Right cardiac atrium (tissue), 5 donors: ENCODE results near the gene HIGD1C. TPM values are rescaled to one million over a fixed set of nuclear protein-coding genes. Genes with fewer than 3 reads are reported as not detected.

Experiments
- ATAC-seq, 2 donors: fragments of 200-7000 bp; cut with Tn5 transposase; one replicate each; pipeline versions ENCODE4 v1.8.0 to v1.9.1; 2020; ENCODE audit warnings: moderate library complexity in 2 of 2, mild to moderate bottlenecking in 1 of 2
- DNase-seq, 3 donors: peaks; one replicate each; pipeline ENCODE4 v3.0.0-alpha.2; 2020
- H3K27ac ChIP-seq: one replicate; pipeline ENCODE4 v1.5.1; 2013; ENCODE audit warnings: mild to moderate bottlenecking, low read length, control low read depth, moderate library complexity
- H3K27me3 ChIP-seq: one replicate; pipeline ENCODE4 v1.6.1; 2013; ENCODE audit not compliant: control insufficient read depth, insufficient read depth
- H3K4me1 ChIP-seq: one replicate; pipeline ENCODE4 v1.6.1; 2013; ENCODE audit warnings: low read length; ENCODE audit not compliant: control insufficient read depth, insufficient read depth
- H3K4me3 ChIP-seq: one replicate; pipeline ENCODE4 v1.5.1; 2013; ENCODE audit warnings: low read length, control low read depth
- H3K9me3 ChIP-seq: one replicate; pipeline ENCODE4 v1.6.1; 2013; ENCODE audit warnings: low read length; ENCODE audit not compliant: control insufficient read depth
- WGBS: extraction: QIAGEN DNeasy Blood & Tissue Kit; methylation state at CpG from one replicate; pipeline ENCODE4 v1.1.7; 2013; 5-methylcytosine and 5-hydroxymethylcytosine counted together
- intact Hi-C, 4 donors: fragments of 100-400 bp; cut with DNase I; formaldehyde crosslinking; loops; one replicate each; pipeline versions ENCODE4 v1.11.0 to v1.14.0; 2022 to 2023
- polyA plus RNA-seq: library from polyadenylated mRNA; stranded (reverse); fragments of 200-250 nt; gene quantifications from one replicate; pipeline ENCODE4 v1.2.3, GENCODE V29; 2013
- total RNA-seq, 4 donors: library from RNA; stranded (reverse); fragmentation: NEBNext Ultra II Directional; extraction: Animal tissue kit (Norgen Biotek cat#: 25700); gene quantifications; one replicate each; pipeline ENCODE4 v1.2.1, GENCODE V29; 2021
- donor health status: healthy with polysubstance abuse.
- donor health status: DM: no; HTN: yes; CAD: no.
- donor health status: DM: no; HTN: no; CAD: no.
- donor health status: DM: no; HTN: yes; CAD: no; lungs with severe emphysema.
- donor health status: DM: yes; HTN: yes; CAD: no.

Gene HIGD1C
- total and polyA plus RNA-seq, 5 donors = not detected

- intact Hi-C loops = loop anchor here in 3 of 4 donors (5.0 to 10.0 kb wide), 4 partner anchors 61 to 163 kb away; a partner anchor contains a TSS
- Histone ChIP-seq H3K4me3 (no peak overlapping the region), H3K27me3 (no peaks in the 10 kb centered on the region), H3K27ac (no peak overlapping the region), H3K9me3 (no peaks in the 10 kb centered on the region), H3K4me1 (peaks cover 3% of the 10 kb centered on the region)
- ATAC-seq (peak; percentile 89 to 92), DNase-seq (no peak)
Observed at GRCh38 chr12:50985322-50985721, 33.0 kb downstream of the HIGD1C start.

- Histone ChIP-seq H3K4me1 (peaks cover 3% of the 10 kb centered on the region), H3K4me3 (no peak overlapping the region), H3K9me3 (no peaks in the 10 kb centered on the region), H3K27me3 (no peaks in the 10 kb centered on the region), H3K27ac (peak overlapping the region; percentile 43)
- 47% methylated on average over 8 of the region's 8 CpGs for WGBS
- DNase-seq (no peak), ATAC-seq (peak; percentile 63 to 73)
- intact Hi-C loops = loop anchor here in 3 of 4 donors (5.0 to 10.0 kb wide), 4 partner anchors 62 to 165 kb away; a partner anchor contains a TSS
Observed at GRCh38 chr12:50986966-50987737, 34.8 kb downstream of the HIGD1C start.

GRCh38 chr12:50988051-50988450 lies 35.7 kb downstream of the HIGD1C start:
- no peak for ATAC-seq

GRCh38 chr12:50988871-50989270 lies 36.5 kb downstream of the HIGD1C start:
- WGBS = 85% methylated on average over 5 of the region's 5 CpGs
- Histone ChIP-seq H3K27ac (no peak overlapping the region), H3K9me3 (no peaks in the 10 kb centered on the region), H3K4me3 (no peak overlapping the region), H3K27me3 (no peaks in the 10 kb centered on the region), H3K4me1 (peaks cover 2% of the 10 kb centered on the region)
- intact Hi-C loops = loop anchor here in 3 of 4 donors (5.0 to 10.0 kb wide), 4 partner anchors 64 to 167 kb away; a partner anchor contains a TSS
- ATAC-seq (no peak), DNase-seq (no peak)

More at GRCh38 chr12:50988051-50988450, 35.7 kb downstream of the HIGD1C start:
- Histone ChIP-seq H3K27ac (no peak overlapping the region), H3K9me3 (no peaks in the 10 kb centered on the region), H3K4me3 (no peak overlapping the region), H3K4me1 (peaks cover 3% of the 10 kb centered on the region), H3K27me3 (no peaks in the 10 kb centered on the region)
- no peak for DNase-seq
- intact Hi-C loops = loop anchor here in 3 of 4 donors (5.0 to 10.0 kb wide), 4 partner anchors 63 to 166 kb away; a partner anchor contains a TSS
- 85% methylated on average over 5 of the region's 5 CpGs for WGBS

- no peak overlapping the region for H3K27ac ChIP-seq
- H3K4me3 ChIP-seq = no peak overlapping the region
- 95% methylated on average over 4 of the region's 4 CpGs for WGBS
- peaks cover 2% of the 10 kb centered on the region for H3K4me1 ChIP-seq
- DNase-seq = no peak
- no peaks in the 10 kb centered on the region for H3K27me3 ChIP-seq
- no peaks in the 10 kb centered on the region for H3K9me3 ChIP-seq
- intact Hi-C loops = loop anchor here in 1 of 4 donors (5.0 kb wide), 1 partner anchor 163 kb away; no protein-coding TSS in a partner anchor
- ATAC-seq = no peak
Observed at GRCh38 chr12:50990147-50990727, 37.9 kb downstream of the HIGD1C start.

- Histone ChIP-seq H3K4me3 (no peak overlapping the region), H3K27me3 (no peaks in the 10 kb centered on the region), H3K27ac (no peak overlapping the region), H3K4me1 (peaks cover 2% of the 10 kb centered on the region), H3K9me3 (no peaks in the 10 kb centered on the region)
- 72% methylated on average over 3 of the region's 3 CpGs for WGBS
- ATAC-seq (peak in 1 of 2 donors; percentile 11), DNase-seq (no peak)
- intact Hi-C loops = loop anchor here in 1 of 4 donors (5.0 kb wide), 1 partner anchor 163 kb away; no protein-coding TSS in a partner anchor
Observed at GRCh38 chr12:50990791-50991190, 38.4 kb downstream of the HIGD1C start.

- no peaks in the 10 kb centered on the region for H3K9me3 ChIP-seq
- intact Hi-C loops = loop anchor here in 1 of 4 donors (5.0 kb wide), 1 partner anchor 164 kb away; no protein-coding TSS in a partner anchor
- no peak for DNase-seq
- 69% methylated on average over 6 of the region's 6 CpGs for WGBS
- no peaks in the 10 kb centered on the region for H3K27me3 ChIP-seq
- H3K27ac ChIP-seq = no peak overlapping the region
- H3K4me3 ChIP-seq = no peak overlapping the region
- peak in 1 of 2 donors; percentile 69 for ATAC-seq
- H3K4me1 ChIP-seq = peaks cover 2% of the 10 kb centered on the region
Observed at GRCh38 chr12:50991291-50991690, 38.9 kb downstream of the HIGD1C start.

- intact Hi-C loops = loop anchor here in 1 of 4 donors (5.0 kb wide), 1 partner anchor 166 kb away; no protein-coding TSS in a partner anchor
- Histone ChIP-seq H3K4me3 (no peak overlapping the region), H3K27me3 (no peaks in the 10 kb centered on the region), H3K4me1 (no peaks in the 10 kb centered on the region), H3K27ac (no peak overlapping the region), H3K9me3 (no peaks in the 10 kb centered on the region)
- peak; percentile 54 to 79 (median 76) for DNase-seq
- WGBS = 11% methylated on average over 2 of the region's 2 CpGs
- ATAC-seq = peak; percentile 38 to 56
Observed at GRCh38 chr12:50992819-50993218, 40.5 kb downstream of the HIGD1C start.

- no peak overlapping the region for H3K4me3 ChIP-seq
- no peak overlapping the region for H3K27ac ChIP-seq
- no peaks in the 10 kb centered on the region for H3K27me3 ChIP-seq
- WGBS = 86% methylated on average over 4 of the region's 4 CpGs
- no peaks in the 10 kb centered on the region for H3K9me3 ChIP-seq
- H3K4me1 ChIP-seq = no peaks in the 10 kb centered on the region
- intact Hi-C loops = no loop called here
- ATAC-seq (peak in 1 of 2 donors; percentile 55), DNase-seq (no peak)
Observed at GRCh38 chr12:50999093-50999492, 46.7 kb downstream of the HIGD1C start.

GRCh38 chr12:51000245-51000644 lies 47.9 kb downstream of the HIGD1C start:
- H3K9me3 ChIP-seq = no peaks in the 10 kb centered on the region
- no peak overlapping the region for H3K27ac ChIP-seq
- DNase-seq = no peak
- peaks cover 3% of the 10 kb centered on the region for H3K4me1 ChIP-seq
- intact Hi-C loops = no loop called here
- ATAC-seq = no peak
- H3K4me3 ChIP-seq = no peak overlapping the region
- WGBS = 87% methylated on average over 7 of the region's 7 CpGs
- no peaks in the 10 kb centered on the region for H3K27me3 ChIP-seq

GRCh38 chr12:51001799-51002198 lies 49.5 kb downstream of the HIGD1C start:
- Histone ChIP-seq H3K27ac (no peak overlapping the region), H3K27me3 (no peaks in the 10 kb centered on the region), H3K4me3 (no peak overlapping the region), H3K9me3 (no peaks in the 10 kb centered on the region), H3K4me1 (peaks cover 3% of the 10 kb centered on the region)
- WGBS = 97% methylated on average over 1 of the region's 1 CpG
- intact Hi-C loops = no loop called here
- DNase-seq (no peak), ATAC-seq (no peak)
